ENCODE data around the gene SYNE1. TPM values are rescaled to one million over a fixed set of nuclear protein-coding genes. Genes with fewer than 3 reads are reported as not detected.

The SYNE1 gene
- total and polyA plus RNA-seq, 10 of the 15 experiments (the other 5 are each of a cell fraction or from before 2014, with no cell fraction given): 2.3 to 28.7 (median 14.1) TPM

- intact Hi-C loops (cut with micrococcal nuclease; ENCODE audit: unreplicated experiment): no loop called here
- ChIA-PET POLR2A (no interaction called here), RAD21 (ENCODE audit: unreplicated experiment) (no interaction called here), SMC1A (ENCODE audit: uncharacterized antibody, unreplicated experiment) (interaction anchor here (1.0 to 2.2 kb wide), 3 partner anchors 9 to 332 kb away, joined by 4 to 7 read pairs (median 6); no protein-coding TSS in a partner anchor), CTCF (interaction anchor here (2.0 kb wide), 1 partner anchor 172 kb away, joined by 6 read pairs; no protein-coding TSS in a partner anchor)
- Histone ChIP-seq H3K9me3 (replicated peaks; ENCODE audit: control insufficient read depth, insufficient read depth, low read length) (no peaks in the 10 kb centered on the region), H3K9ac (ENCODE audit: control insufficient read depth, insufficient read depth, low read length) (no peak overlapping the region), H3K4me1 (ENCODE audit: control insufficient read depth, insufficient read depth, low read length) (no peaks in the 10 kb centered on the region), H3K4me2 (ENCODE audit: control insufficient read depth, insufficient read depth) (no peak overlapping the region), H3K27ac (ENCODE audit: control insufficient read depth, insufficient read depth) (no peak overlapping the region), H4K20me1 (ENCODE audit: control insufficient read depth, insufficient read depth) (no peaks in the 10 kb centered on the region), H2AFZ (ENCODE audit: control insufficient read depth, low read depth, low read length) (no peak overlapping the region), H3K27me3 (replicated peaks in 1 of 2; ENCODE audit: control insufficient read depth in 2 of 2, insufficient read depth in 2 of 2, low read length in 1 of 2) (no peaks in the 10 kb centered on the region; a peak in 1 of 4 replicates), H3K36me3 (ENCODE audit: control insufficient read depth in 2 of 2, insufficient read depth in 2 of 2, low read length in 1 of 2) (no peaks in the 10 kb centered on the region), H3K4me3 (no peak overlapping the region), H3K79me2 (ENCODE audit: control insufficient read depth, insufficient read depth, low read length) (no peaks in the 10 kb centered on the region)
- WGBS (ENCODE audit: insufficient coverage, insufficient replicate concordance, low lambda C conversion rate, missing lambda C conversion rate): 43% methylated on average over 5 of the region's 5 CpGs
- BruUV-seq (replicated peaks): no TSS peak
- no peak for FAIRE-seq
- TF ChIP-seq EZH2 (IDR thresholded peaks at IDR 0.05; ENCODE audit: borderline replicate concordance, control insufficient read depth, low read depth, low read length) (no peak), POLR2AphosphoS2 (IDR thresholded peaks at IDR 0.05; ENCODE audit: low read depth, low read length) (no peak), CBX3 (IDR thresholded peaks at IDR 0.05; ENCODE audit: borderline replicate concordance, low read depth) (no peak), RUNX3 (IDR thresholded peaks at IDR 0.05; ENCODE audit: low read length) (no peak), CHD1 (IDR thresholded peaks at IDR 0.05; ENCODE audit: low read depth, low read length) (no peak), TARDBP (IDR thresholded peaks at IDR 0.05; ENCODE audit: borderline replicate concordance) (no peak), CHD2 (IDR thresholded peaks at IDR 0.05; ENCODE audit: borderline replicate concordance, low read depth, low read length) (no peak), NFXL1 (IDR thresholded peaks at IDR 0.05; ENCODE audit: borderline replicate concordance) (no peak), PAX5 (IDR thresholded peaks at IDR 0.05; ENCODE audit: borderline replicate concordance, low read depth, low read length) (no peak), TAF1 (IDR thresholded peaks at IDR 0.05; ENCODE audit: borderline replicate concordance, low read depth, low read length) (no peak)
- TF ChIP-seq, protein P1, sequence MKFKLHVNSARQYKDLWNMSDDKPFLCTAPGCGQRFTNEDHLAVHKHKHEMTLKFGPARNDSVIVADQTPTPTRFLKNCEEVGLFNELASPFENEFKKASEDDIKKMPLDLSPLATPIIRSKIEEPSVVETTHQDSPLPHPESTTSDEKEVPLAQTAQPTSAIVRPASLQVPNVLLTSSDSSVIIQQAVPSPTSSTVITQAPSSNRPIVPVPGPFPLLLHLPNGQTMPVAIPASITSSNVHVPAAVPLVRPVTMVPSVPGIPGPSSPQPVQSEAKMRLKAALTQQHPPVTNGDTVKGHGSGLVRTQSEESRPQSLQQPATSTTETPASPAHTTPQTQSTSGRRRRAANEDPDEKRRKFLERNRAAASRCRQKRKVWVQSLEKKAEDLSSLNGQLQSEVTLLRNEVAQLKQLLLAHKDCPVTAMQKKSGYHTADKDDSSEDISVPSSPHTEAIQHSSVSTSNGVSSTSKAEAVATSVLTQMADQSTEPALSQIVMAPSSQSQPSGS (IDR thresholded peaks at IDR 0.05; ENCODE audit: low read length): no peak
- TF ChIP-seq, protein P2, sequence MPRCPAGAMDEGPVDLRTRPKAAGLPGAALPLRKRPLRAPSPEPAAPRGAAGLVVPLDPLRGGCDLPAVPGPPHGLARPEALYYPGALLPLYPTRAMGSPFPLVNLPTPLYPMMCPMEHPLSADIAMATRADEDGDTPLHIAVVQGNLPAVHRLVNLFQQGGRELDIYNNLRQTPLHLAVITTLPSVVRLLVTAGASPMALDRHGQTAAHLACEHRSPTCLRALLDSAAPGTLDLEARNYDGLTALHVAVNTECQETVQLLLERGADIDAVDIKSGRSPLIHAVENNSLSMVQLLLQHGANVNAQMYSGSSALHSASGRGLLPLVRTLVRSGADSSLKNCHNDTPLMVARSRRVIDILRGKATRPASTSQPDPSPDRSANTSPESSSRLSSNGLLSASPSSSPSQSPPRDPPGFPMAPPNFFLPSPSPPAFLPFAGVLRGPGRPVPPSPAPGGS (IDR thresholded peaks at IDR 0.05; ENCODE audit: borderline replicate concordance, insufficient read depth, low read depth, low read length, poor library complexity, severe bottlenecking): no peak
- TF ChIP-seq, protein P3, sequence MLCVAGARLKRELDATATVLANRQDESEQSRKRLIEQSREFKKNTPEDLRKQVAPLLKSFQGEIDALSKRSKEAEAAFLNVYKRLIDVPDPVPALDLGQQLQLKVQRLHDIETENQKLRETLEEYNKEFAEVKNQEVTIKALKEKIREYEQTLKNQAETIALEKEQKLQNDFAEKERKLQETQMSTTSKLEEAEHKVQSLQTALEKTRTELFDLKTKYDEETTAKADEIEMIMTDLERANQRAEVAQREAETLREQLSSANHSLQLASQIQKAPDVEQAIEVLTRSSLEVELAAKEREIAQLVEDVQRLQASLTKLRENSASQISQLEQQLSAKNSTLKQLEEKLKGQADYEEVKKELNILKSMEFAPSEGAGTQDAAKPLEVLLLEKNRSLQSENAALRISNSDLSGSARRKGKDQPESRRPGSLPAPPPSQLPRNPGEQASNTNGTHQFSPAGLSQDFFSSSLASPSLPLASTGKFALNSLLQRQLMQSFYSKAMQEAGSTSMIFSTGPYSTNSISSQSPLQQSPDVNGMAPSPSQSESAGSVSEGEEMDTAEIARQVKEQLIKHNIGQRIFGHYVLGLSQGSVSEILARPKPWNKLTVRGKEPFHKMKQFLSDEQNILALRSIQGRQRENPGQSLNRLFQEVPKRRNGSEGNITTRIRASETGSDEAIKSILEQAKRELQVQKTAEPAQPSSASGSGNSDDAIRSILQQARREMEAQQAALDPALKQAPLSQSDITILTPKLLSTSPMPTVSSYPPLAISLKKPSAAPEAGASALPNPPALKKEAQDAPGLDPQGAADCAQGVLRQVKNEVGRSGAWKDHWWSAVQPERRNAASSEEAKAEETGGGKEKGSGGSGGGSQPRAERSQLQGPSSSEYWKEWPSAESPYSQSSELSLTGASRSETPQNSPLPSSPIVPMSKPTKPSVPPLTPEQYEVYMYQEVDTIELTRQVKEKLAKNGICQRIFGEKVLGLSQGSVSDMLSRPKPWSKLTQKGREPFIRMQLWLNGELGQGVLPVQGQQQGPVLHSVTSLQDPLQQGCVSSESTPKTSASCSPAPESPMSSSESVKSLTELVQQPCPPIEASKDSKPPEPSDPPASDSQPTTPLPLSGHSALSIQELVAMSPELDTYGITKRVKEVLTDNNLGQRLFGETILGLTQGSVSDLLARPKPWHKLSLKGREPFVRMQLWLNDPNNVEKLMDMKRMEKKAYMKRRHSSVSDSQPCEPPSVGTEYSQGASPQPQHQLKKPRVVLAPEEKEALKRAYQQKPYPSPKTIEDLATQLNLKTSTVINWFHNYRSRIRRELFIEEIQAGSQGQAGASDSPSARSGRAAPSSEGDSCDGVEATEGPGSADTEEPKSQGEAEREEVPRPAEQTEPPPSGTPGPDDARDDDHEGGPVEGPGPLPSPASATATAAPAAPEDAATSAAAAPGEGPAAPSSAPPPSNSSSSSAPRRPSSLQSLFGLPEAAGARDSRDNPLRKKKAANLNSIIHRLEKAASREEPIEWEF (IDR thresholded peaks at IDR 0.05; ENCODE audit: insufficient replicate concordance, low read depth, low read length): no peak
- ATAC-seq: no peak
- DNase-seq (ENCODE audit: low read depth, low spot score): no peak
- in situ Hi-C loops (cut with MboI): no loop called here
Observed at GRCh38 chr6:152096863-152097496, 540.2 kb downstream of the SYNE1 start.
